EH (cell line): ENCODE data around the gene PFKFB2.

Experiments used
- DNase-seq: peaks from one replicate; pipeline ENCODE4 v3.0.0-alpha.2; 2015; ENCODE audit warnings: low read depth

Gene PFKFB2

DNA sequence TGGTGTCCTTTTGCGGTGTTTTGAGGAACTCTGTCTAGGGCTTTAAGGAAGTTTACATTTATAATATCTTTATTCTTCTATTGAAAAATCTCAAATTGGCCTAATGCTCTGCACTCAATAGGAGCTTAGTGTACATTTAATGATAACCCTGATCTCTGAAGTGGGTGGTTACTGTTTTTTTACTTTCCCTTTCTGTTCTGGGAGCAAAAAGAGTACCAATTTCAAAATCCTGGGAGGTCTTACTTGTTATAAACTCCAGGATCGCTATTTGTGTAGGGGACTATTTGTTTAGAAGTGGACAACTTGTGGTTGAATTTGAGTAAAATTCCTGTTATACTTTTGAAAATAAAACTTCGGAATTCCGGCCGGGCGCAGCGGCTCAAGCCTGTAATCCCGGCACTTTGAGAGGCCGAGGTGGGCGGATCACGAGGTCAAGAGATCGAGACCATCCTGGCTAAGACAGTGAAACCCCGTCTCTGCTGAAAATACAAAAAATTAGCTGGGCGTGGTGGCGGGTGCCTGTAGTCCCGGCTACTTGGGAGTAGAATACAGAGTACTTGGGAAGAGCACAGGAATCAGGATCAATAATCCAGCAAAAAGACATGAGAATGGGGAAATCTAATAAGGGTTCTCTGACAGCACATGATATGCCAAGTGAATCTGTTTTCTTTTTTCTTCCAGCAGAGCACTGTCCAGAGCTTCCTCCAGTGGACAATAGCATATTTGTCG is 36.7 kb downstream of the PFKFB2 start:
- DNase-seq, result no peak

DNA sequence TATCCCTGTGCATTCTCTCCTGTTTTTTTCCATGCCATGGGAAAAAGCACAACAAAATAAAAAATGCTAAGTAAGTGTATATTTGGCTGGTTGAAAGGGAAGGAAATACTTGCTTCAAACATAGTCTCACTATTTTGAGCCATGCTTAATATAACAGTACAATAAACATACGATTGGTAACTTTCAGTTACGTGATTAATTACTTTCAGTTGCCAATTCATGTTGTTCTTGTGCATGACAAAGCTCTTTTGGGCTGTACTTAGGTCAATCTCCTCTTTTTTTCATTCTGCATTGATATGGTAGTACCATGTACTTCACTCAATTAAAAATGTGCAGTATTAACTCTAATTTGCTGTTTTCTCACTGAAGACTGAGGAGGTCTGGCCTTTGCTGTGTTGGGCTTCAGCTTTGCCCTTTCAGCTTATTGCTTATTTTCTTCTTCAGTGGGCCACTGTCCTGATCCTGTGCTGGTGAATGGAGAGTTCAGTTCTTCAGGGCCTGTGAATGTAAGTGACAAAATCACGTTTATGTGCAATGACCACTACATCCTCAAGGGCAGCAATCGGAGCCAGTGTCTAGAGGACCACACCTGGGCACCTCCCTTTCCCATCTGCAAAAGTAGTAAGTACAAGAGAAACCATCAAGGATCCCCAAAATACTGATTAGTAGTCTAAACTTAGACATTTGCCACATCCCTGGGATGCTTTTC is 38.3 kb downstream of the PFKFB2 start:
- no peak for DNase-seq

DNA sequence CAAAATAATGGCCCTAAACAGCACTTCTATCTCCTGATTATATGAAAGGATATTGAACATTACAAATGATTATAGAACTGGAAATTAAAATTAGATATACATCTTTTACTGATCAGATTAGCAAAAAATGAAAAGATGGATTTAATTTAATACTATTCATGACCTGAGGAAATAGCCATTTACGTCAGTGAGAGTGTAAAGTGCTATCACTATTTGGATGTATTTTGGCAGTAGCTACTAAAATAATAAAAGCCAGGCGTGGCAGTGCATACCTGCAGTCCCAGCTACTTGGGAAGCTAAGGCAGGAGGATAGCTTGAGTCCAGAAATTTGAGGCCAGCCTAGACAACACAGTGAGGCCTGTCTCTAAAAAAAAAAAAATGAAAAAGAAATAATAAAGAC is 40.9 kb downstream of the PFKFB2 start:
- DNase-seq, result no peak

DNA sequence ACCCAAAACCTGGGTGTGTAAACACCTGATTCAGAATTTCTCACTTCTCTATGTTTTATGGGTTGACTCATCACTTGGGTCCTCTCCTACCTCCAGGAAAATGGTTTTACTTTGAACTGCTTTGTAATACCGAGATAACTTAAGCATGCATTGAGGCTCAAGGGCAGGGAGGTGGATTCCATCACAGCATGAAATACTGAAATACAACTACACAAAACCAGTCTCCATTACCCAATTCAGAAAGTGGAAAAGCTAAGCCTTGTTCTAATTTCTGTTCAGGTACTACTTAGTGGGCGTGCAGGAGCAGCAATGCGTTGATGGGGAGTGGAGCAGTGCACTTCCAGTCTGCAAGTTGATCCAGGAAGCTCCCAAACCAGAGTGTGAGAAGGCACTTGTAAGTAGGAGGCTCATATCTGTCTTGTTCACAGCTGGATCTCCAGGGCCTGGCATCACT is 44.8 kb downstream of the PFKFB2 start:
- no peak for DNase-seq

DNA sequence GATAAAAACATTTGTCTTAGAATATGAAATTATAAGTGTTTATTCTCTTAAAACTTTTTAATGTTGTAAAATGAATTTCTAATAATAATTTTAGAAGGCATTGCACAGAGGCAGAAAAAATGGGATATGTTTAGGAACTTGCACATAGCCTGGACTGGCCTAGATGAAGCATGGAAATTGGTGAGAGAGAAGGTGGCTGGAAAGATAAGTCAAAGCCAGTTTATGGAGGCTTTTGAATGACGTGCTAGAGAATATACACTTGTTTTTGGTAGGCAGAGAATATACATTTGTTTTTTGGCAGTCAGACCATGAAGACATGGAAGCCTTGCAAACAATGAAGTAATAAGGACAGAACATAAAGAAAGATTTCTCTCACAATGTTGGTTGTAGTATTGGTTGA is 48.6 kb downstream of the PFKFB2 start:
- DNase-seq, result no peak

DNA sequence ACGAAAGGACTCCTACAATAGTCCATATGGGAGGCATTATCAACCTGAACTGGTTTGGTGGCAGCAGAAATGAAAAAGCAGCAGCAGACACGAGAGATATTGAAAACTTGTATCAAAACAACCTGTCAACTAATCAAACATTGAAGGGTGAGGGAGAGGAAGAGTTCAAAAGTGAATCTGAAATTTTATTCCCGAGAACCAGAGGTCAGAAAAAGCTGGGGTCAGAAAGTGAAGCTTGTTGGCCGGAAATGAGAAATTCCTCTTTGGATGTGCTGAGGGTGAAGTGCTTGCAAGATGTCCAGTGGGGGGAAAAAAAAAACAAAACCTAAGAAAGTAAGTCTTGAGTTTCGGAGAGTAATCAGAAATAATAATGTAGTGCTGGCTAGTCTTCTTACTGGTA is 49.1 kb downstream of the PFKFB2 start:
- DNase-seq, result no peak

DNA sequence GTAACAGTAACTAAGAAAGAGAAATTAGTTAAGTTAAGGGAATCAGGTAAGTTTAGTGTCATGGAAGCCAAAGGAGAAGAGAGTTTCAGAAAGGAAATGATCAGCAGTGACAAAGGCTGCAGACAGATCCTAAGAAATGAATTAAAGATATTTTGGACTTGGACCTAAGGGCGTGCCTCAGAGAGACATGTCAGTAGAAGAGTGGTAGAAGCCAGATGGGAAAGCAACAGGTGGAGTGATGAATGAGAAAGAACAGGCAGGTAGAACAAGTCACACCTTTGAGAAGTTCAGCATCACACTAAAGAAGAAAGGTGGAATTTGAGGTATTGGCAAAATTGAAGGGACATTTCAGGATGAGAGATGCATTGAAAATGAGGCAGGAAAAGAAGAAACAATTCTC is 49.6 kb downstream of the PFKFB2 start:
- no peak for DNase-seq

DNA sequence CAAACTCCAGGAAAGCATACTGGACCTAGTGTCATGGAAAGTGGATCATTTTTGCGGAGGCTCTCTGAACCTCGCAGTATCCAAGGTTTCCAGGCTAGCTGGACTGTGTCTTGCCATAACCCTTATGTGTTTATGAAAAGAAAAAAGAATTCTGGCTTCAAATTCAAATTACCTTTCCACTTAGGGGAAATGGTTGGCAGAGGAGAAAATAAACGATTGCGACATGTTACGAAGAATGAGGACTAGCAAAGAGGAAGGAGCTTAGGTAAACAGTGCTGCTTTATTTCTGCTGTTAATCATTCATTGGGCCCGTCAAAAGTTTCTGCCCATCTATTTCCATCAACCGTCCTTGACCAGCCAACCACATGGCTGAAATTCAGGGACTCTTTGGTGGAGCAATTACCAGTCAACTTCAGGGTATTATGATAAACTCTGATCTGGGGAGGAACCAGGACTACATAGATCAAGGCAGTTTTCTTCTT is 50.9 kb downstream of the PFKFB2 start, which contains the start of gene C4BPA:
TSS of gene C4BPA (plus strand) at position 342 of the 482 bp plus-strand sequence. CDS start 8,793 bp downstream, outside the sequence.
- DNase-seq, result no peak

DNA sequence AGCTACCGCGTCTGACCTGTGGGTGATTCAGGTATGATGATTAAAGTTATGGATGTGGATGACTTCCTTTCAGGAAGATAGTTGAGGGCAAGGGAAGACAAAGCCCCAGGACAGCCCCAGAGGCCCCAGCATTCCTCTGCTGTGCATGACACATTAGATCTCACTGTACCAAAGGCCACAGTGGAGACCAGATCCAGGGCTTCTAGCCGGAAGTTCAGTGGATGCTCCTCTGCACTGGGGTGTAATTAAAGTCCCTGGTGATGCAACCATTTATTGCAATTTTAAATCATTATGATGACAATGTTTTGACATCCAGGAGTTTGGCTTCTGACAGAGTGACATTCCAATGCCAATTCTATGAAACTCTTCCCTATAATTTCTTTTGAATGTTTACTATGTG is 55.9 kb downstream of the PFKFB2 start:
- no peak for DNase-seq

DNA sequence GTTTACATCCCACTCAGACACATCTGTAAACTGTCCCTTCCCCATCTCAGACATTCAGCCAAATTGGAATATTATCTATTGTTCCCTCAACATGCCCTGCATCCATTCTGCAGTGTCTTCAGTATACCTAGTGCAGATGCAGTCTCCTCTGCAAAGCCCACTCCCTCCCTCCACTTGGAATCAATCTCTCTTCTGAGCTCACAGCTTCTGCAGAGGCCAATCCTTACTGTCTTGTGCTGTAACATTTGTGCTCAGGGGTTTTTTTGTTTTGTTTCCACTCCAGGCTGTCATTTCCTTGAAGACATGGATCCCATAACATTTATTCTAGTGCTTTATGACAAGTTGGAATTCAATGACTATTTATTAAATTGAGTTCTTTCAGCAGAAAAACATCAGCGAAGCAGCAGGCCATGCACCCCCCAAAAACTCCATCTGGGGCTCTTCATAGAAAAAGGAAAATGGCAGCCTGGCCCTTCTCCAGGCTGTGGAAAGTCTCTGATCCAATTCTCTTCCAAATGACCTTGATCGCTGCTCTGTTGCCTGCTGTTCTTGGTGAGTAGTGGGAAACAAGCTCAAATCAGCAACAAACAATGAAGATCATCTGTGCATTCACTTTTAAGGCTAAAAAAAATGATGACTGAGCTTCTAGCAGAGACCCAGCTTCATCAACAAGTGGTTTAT is 59.7 kb downstream of the PFKFB2 start:
- no peak for DNase-seq

DNA sequence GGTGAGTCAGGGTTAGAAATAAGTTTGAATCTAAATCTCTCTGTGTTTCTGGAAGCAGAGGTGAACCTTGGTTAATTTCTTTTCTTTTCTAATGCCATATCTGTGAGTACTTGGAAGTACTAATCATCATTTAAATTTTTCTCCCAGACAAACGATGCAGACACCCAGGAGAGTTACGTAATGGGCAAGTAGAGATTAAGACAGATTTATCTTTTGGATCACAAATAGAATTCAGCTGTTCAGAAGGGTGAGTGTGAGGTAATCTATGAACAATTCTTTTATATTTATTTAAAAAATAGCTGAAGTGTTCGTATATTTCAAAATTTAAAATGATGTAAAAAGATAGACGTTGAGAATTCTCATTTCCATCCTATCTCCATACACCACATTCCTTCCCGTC is 62.2 kb downstream of the PFKFB2 start:
- DNase-seq, result no peak

DNA sequence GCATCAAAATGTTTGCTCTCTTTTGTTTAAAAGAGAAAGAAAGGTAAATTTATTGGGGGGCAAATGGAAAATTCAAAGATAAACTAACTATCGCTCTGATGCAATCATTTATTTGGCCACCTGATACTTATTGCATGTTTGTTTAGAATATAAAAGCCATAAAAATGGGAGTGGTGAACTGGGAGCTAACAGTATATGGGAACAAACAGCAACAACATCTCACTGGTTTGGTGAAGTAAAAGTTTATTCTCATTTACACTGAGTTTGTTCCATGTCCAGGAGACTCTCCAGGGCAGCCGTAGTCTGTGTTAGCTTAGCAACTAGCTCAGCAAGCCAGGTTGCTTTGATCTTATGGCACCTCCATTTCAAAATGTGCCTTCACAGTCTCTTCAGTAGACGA is 71.3 kb downstream of the PFKFB2 start:
- DNase-seq, result no peak

DNA sequence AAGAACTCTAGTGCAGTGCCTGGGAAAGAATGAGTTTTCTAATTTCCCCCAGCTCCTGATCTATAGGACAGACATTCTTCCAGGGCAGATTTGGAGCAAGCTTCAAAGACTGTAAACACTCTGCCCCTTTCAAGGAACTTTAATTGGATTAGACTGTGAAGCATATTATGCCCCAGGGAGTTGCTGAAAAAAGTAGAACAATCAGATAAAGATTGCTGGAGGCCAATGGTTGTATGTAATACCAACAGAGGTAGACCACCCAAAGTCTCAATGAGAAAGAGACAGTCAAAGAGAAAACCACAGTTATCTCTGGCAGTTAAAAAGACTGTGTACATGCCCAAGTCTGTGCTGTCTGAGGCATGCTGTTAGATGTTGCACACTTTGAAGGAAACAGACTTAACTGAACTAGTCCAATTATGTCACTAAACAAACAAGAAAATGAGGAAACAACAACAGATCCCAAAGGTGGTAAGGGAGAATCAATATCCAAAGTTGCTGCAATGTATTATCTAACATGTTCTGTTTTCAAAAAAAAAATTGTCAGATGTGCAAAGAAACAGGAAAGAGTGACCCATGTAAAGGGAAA is 75.4 kb downstream of the PFKFB2 start:
- DNase-seq, result no peak

DNA sequence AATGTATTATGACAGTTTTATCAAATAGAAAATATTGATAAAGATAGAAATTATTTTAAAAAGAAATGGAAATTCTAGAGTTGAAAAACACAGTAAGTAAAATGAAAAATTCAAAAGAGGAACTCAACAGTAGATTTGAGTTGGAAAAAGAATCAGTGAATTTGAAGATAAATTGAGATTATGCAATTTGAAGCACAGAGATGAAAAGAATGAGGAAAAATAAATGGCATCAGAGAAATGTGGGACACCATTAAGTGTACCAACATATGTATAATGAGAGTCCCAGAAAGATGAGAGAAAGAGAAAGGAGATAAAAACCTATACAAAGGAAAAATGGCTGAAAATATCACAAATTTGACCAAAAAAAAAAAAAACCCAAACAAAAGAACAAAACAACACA is 76.0 kb downstream of the PFKFB2 start:
- no peak for DNase-seq
